ENCODE results near the gene TTLL5.

The TTLL5 gene

GRCh38 chr14:75757644-75758402 lies 96.8 kb downstream of the TTLL5 start:
- Histone ChIP-seq H3K36me3 (ENCODE audit: control insufficient read depth, insufficient read depth, low read length) (peaks cover 23% of the 10 kb centered on the region), H3K4me3 (ENCODE audit: extremely low read depth, insufficient read depth, low read length, poor library complexity, severe bottlenecking) (no peak overlapping the region), H3K27ac (ENCODE audit: low read depth, low read length, severe bottlenecking) (no peak overlapping the region), H3K4me1 (ENCODE audit: control insufficient read depth, insufficient read depth, low read length, poor library complexity, severe bottlenecking) (peaks cover 4% of the 10 kb centered on the region), H3K9me3 (ENCODE audit: control insufficient read depth, low read length) (no peaks in the 10 kb centered on the region)
- 90 to 100% methylated on average over 1 to 2 of the region's 4 CpGs for WGBS, 2 experiments (ENCODE audit: insufficient coverage in 2 of 2)

DNA sequence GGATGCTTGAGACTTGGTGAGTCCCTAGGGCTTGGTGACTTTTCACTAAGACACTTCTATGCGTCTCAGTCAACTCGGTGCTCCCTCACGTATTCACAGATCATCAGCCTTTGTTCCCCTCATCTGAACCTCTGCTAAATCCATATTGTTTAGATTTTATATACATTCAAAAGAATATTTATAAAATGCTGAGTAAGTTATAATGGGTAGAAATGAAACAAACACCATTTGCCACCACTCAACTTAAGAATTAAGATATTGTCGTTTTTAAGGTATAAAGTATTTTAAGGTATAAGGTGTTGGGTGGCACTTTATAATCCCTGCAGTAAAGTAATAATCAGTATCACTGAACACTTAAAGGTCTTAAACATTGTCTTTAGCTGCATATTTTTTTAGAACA lies 103.0 kb downstream of the TTLL5 start:
- no peaks in the 10 kb centered on the region for H3K9me3 ChIP-seq (ENCODE audit: control insufficient read depth, low read length)
- peaks cover 26% of the 10 kb centered on the region for H3K36me3 ChIP-seq (ENCODE audit: control insufficient read depth, insufficient read depth, low read length)
- WGBS, 2 experiments (ENCODE audit: insufficient coverage in 2 of 2) = 100% methylated on average over 3 of the region's 4 CpGs; no CpG with 5 or more reads in 1 of the 2 experiments

DNA sequence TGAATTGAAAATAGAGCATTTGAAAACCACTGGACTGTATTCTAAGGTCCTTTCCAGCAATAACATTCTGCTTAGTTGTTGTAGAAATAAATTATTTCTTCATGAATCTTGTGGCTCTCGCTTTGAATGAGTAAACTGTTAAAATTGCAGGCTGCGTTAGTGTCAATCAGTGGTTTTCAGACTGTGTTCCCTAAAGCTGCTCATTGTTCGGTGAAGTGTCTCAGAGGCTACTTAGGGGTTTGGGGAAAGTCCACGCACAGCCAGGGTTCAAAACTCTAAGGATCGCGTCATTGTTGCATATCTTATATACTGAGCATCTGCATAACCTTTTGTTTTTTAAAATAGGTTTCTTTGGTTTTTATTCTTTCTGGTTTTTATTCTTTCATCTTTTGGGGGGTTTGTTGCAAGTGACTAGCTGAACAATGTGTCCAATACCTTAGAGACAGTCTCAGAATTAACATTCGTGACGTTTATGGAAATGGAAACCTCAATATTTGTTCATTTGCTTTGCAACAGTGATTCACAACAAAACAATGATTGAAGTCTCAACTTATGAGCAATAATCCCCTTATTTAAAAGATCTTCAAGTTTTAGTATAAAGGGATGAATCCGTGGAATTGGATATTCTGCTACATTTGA lies 108.1 kb downstream of the TTLL5 start:
- Histone ChIP-seq H3K9me3 (ENCODE audit: control insufficient read depth, low read length) (no peaks in the 10 kb centered on the region), H3K27ac (ENCODE audit: low read depth, low read length, severe bottlenecking) (no peak overlapping the region), H3K4me3 (ENCODE audit: extremely low read depth, insufficient read depth, low read length, poor library complexity, severe bottlenecking) (no peak overlapping the region), H3K4me1 (ENCODE audit: control insufficient read depth, insufficient read depth, low read length, poor library complexity, severe bottlenecking) (no peaks in the 10 kb centered on the region), H3K36me3 (ENCODE audit: control insufficient read depth, insufficient read depth, low read length) (peaks cover 54% of the 10 kb centered on the region)
- WGBS, 2 experiments (ENCODE audit: insufficient coverage in 2 of 2) = 95 to 100% methylated on average over 6 of the region's 9 CpGs

More for the DNA sequence above, 103.0 kb downstream of the TTLL5 start:
- Histone ChIP-seq H3K4me1 (ENCODE audit: control insufficient read depth, insufficient read depth, low read length, poor library complexity, severe bottlenecking) (no peaks in the 10 kb centered on the region), H3K27ac (ENCODE audit: low read depth, low read length, severe bottlenecking) (no peak overlapping the region), H3K4me3 (ENCODE audit: extremely low read depth, insufficient read depth, low read length, poor library complexity, severe bottlenecking) (no peak overlapping the region)

GRCh38 chr14:75770635-75771034 lies 109.6 kb downstream of the TTLL5 start:
- Histone ChIP-seq H3K27ac (ENCODE audit: low read depth, low read length, severe bottlenecking) (no peak overlapping the region), H3K4me1 (ENCODE audit: control insufficient read depth, insufficient read depth, low read length, poor library complexity, severe bottlenecking) (no peaks in the 10 kb centered on the region), H3K9me3 (ENCODE audit: control insufficient read depth, low read length) (no peaks in the 10 kb centered on the region), H3K4me3 (ENCODE audit: extremely low read depth, insufficient read depth, low read length, poor library complexity, severe bottlenecking) (no peak overlapping the region), H3K36me3 (ENCODE audit: control insufficient read depth, insufficient read depth, low read length) (peaks cover 56% of the 10 kb centered on the region)
- WGBS, 2 experiments (ENCODE audit: insufficient coverage in 2 of 2) = 90 to 100% methylated on average over 2 of the region's 2 CpGs

GRCh38 chr14:75771595-75771994 lies 110.5 kb downstream of the TTLL5 start:
- H3K36me3 ChIP-seq (ENCODE audit: control insufficient read depth, insufficient read depth, low read length) = peaks cover 53% of the 10 kb centered on the region
- no peaks in the 10 kb centered on the region for H3K4me1 ChIP-seq (ENCODE audit: control insufficient read depth, insufficient read depth, low read length, poor library complexity, severe bottlenecking)
- 99% methylated on average over 5 of the region's 6 CpGs; no CpG with 5 or more reads in 1 of the 2 experiments for WGBS, 2 experiments (ENCODE audit: insufficient coverage in 2 of 2)
- H3K9me3 ChIP-seq (ENCODE audit: control insufficient read depth, low read length) = no peaks in the 10 kb centered on the region
- no peak overlapping the region for H3K27ac ChIP-seq (ENCODE audit: low read depth, low read length, severe bottlenecking)
- no peak overlapping the region for H3K4me3 ChIP-seq (ENCODE audit: extremely low read depth, insufficient read depth, low read length, poor library complexity, severe bottlenecking)

- Histone ChIP-seq H3K4me1 (ENCODE audit: control insufficient read depth, insufficient read depth, low read length, poor library complexity, severe bottlenecking) (no peaks in the 10 kb centered on the region), H3K9me3 (ENCODE audit: control insufficient read depth, low read length) (no peaks in the 10 kb centered on the region), H3K36me3 (ENCODE audit: control insufficient read depth, insufficient read depth, low read length) (peaks cover 60% of the 10 kb centered on the region), H3K4me3 (ENCODE audit: extremely low read depth, insufficient read depth, low read length, poor library complexity, severe bottlenecking) (no peak overlapping the region), H3K27ac (ENCODE audit: low read depth, low read length, severe bottlenecking) (no peak overlapping the region)
Measured at GRCh38 chr14:75773046-75773445, 112.0 kb downstream of the TTLL5 start.

- Histone ChIP-seq H3K27ac (ENCODE audit: low read depth, low read length, severe bottlenecking) (no peak overlapping the region), H3K9me3 (ENCODE audit: control insufficient read depth, low read length) (peaks cover 8% of the 10 kb centered on the region), H3K4me3 (ENCODE audit: extremely low read depth, insufficient read depth, low read length, poor library complexity, severe bottlenecking) (no peak overlapping the region), H3K36me3 (ENCODE audit: control insufficient read depth, insufficient read depth, low read length) (peaks cover 47% of the 10 kb centered on the region), H3K4me1 (ENCODE audit: control insufficient read depth, insufficient read depth, low read length, poor library complexity, severe bottlenecking) (peaks cover 17% of the 10 kb centered on the region)
- WGBS, 2 experiments (ENCODE audit: insufficient coverage in 2 of 2) = 100% methylated on average over 2 to 3 of the region's 7 CpGs
Measured at GRCh38 chr14:75781096-75781495, 120.0 kb downstream of the TTLL5 start.

DNA sequence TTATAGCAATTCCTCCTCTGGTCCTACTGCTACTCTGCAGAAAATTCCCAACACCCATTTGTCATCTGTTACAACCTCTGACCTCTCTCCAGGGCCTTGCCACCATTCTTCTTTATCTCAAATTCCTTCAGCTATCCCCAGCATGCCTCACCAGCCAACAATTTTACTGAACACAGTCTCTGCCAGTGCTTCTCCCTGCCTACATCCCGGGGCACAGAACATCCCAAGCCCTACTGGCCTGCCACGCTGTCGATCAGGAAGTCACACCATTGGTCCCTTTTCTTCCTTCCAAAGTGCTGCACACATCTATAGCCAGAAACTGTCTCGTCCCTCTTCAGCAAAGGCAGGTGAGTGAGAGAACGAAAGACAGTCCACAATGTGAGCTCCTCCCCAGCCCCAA lies 122.1 kb downstream of the TTLL5 start:
- Histone ChIP-seq H3K4me1 (ENCODE audit: control insufficient read depth, insufficient read depth, low read length, poor library complexity, severe bottlenecking) (peaks cover 17% of the 10 kb centered on the region), H3K9me3 (ENCODE audit: control insufficient read depth, low read length) (peaks cover 8% of the 10 kb centered on the region), H3K36me3 (ENCODE audit: control insufficient read depth, insufficient read depth, low read length) (peaks cover 34% of the 10 kb centered on the region), H3K27ac (ENCODE audit: low read depth, low read length, severe bottlenecking) (peak overlapping the region; percentile 91), H3K4me3 (ENCODE audit: extremely low read depth, insufficient read depth, low read length, poor library complexity, severe bottlenecking) (no peak overlapping the region)
- WGBS, 2 experiments (ENCODE audit: insufficient coverage in 2 of 2) = 82 to 95% methylated on average over 5 of the region's 5 CpGs

DNA sequence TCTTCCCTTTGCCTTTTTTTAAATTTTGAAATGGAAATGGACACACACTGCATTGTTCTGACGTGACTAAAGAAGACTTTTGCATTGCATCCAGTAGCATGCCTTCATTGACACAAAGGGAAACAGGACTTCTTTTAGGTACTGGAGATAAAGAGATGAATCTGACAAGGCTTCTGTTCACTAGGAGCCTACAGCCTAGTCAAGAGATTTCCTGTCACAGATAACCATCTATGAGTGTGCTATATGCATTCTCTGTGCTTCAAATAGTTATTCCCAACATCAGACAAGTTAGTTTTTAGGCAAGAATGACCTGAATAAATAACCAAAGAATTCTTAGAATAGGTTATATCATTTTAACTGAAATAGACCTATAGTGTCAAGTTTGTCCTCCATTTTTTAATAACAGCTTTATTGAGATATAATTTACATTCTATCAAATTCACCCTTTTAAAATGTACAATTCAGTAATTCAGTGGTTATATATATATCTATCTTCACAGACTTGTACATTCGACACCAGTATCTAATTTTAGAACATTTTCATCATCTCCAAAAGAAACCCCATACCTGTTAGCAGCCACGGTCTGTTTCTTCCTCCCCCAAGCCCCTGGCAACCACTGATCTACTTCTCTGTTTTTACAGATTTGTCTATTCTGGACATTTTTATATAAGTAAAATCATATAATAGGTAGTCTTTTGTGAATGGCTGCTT lies 122.7 kb downstream of the TTLL5 start:
- H3K9me3 ChIP-seq (ENCODE audit: control insufficient read depth, low read length) = peaks cover 8% of the 10 kb centered on the region
- peaks cover 34% of the 10 kb centered on the region for H3K36me3 ChIP-seq (ENCODE audit: control insufficient read depth, insufficient read depth, low read length)
- 82 to 100% methylated on average over 1 to 2 of the region's 3 CpGs for WGBS, 2 experiments (ENCODE audit: insufficient coverage in 2 of 2)
- H3K4me1 ChIP-seq (ENCODE audit: control insufficient read depth, insufficient read depth, low read length, poor library complexity, severe bottlenecking) = peaks cover 17% of the 10 kb centered on the region
- no peak overlapping the region for H3K4me3 ChIP-seq (ENCODE audit: extremely low read depth, insufficient read depth, low read length, poor library complexity, severe bottlenecking)
- peak overlapping the region; percentile 91 for H3K27ac ChIP-seq (ENCODE audit: low read depth, low read length, severe bottlenecking)

GRCh38 chr14:75784314-75784686 lies 123.3 kb downstream of the TTLL5 start:
- Histone ChIP-seq H3K4me1 (ENCODE audit: control insufficient read depth, insufficient read depth, low read length, poor library complexity, severe bottlenecking) (peaks cover 17% of the 10 kb centered on the region), H3K4me3 (ENCODE audit: extremely low read depth, insufficient read depth, low read length, poor library complexity, severe bottlenecking) (no peak overlapping the region), H3K27ac (ENCODE audit: low read depth, low read length, severe bottlenecking) (no peak overlapping the region), H3K9me3 (ENCODE audit: control insufficient read depth, low read length) (peaks cover 8% of the 10 kb centered on the region), H3K36me3 (ENCODE audit: control insufficient read depth, insufficient read depth, low read length) (peaks cover 34% of the 10 kb centered on the region)
- 100% methylated on average over 1 of the region's 3 CpGs for WGBS, 2 experiments (ENCODE audit: insufficient coverage in 2 of 2)

Measured in mesodermal cell (in vitro differentiated cells).